ENCODE results near the gene IQSEC1.

- TF ChIP-seq CTCF (IDR thresholded peaks at IDR 0.05; ENCODE audit: insufficient read depth, low read depth, low read length) (no peak), EZH2 (IDR thresholded peaks at IDR 0.05; ENCODE audit: insufficient read depth, low read length) (no peak)
Measured at GRCh38 chr3:13046569-13047274, 26.5 kb downstream of the IQSEC1 start.
